Suprapubic skin (tissue), 4 donors: Measurements from ENCODE around the gene ARHGAP25. TPM values are rescaled to one million over a fixed set of nuclear protein-coding genes. Genes with fewer than 3 reads are reported as not detected.

Experiments used
- DNase-seq, 2 donors: peaks; one replicate each; pipeline ENCODE4 v3.0.0-alpha.2; 2019; ENCODE audit warnings: low spot score in 2 of 2
- H3K27ac ChIP-seq: fragments of 200-600 bp; sonication (generic); one replicate; pipeline ENCODE4 v1.5.1; 2019
- H3K27me3 ChIP-seq: fragments of 200-600 bp; sonication (generic); one replicate; pipeline ENCODE4 v1.5.1; 2019
- H3K36me3 ChIP-seq: fragments of 200-600 bp; sonication (generic); one replicate; pipeline ENCODE4 v1.5.1; 2019
- H3K4me1 ChIP-seq: fragments of 200-600 bp; sonication (generic); one replicate; pipeline ENCODE4 v1.5.1; 2019
- H3K4me3 ChIP-seq: fragments of 200-600 bp; sonication (generic); one replicate; pipeline ENCODE4 v1.5.1; 2019; ENCODE audit warnings: mild to moderate bottlenecking
- H3K9me3 ChIP-seq: fragments of 200-600 bp; sonication (generic); one replicate; pipeline ENCODE4 v1.5.1; 2019
- EP300 ChIP-seq: sonication (generic); formaldehyde crosslinking; IDR thresholded peaks from one replicate; pipeline ENCODE4 v1.6.1; 2017; ENCODE audit warnings: antibody characterized with exemption
- POLR2A ChIP-seq, 2 donors: fragments of 450-650 bp; IDR thresholded peaks; one replicate each; pipeline ENCODE4 v1.6.1; 2017; ENCODE audit warnings: antibody characterized with exemption in 2 of 2, mild to moderate bottlenecking in 2 of 2, moderate library complexity in 2 of 2
- POLR2AphosphoS5 ChIP-seq, 3 donors: sonication (generic); formaldehyde crosslinking; IDR thresholded peaks; one replicate each; pipeline ENCODE4 v1.6.1; 2017; ENCODE audit warnings: antibody characterized with exemption in 3 of 3
- WGBS: methylation state at CpG from one replicate; pipeline ENCODE4 v1.1.5; 2018; 5-methylcytosine and 5-hydroxymethylcytosine counted together
- total RNA-seq, 4 donors: library from RNA; depleted of rRNA; stranded (reverse); fragments of >200 nt; gene quantifications; one replicate each; pipeline ENCODE4 v1.1.0, GENCODE V29; 2016
- TF ChIP-seq, protein P1 (sequence below), 2 donors: fragments of 200-600 bp in 1 of 2; fragments of 450-650 bp in 1 of 2; sonication (generic) in 1 of 2; IDR thresholded peaks; one replicate each; pipeline ENCODE4 v1.5.1; 2016 to 2019; ENCODE audit warnings: antibody characterized with exemption in 2 of 2, mild to moderate bottlenecking in 1 of 2, moderate library complexity in 1 of 2

The ARHGAP25 gene
- total RNA-seq, 4 donors from 2014 or later: 2.0 to 10.9 (median 6.1) TPM

DNA sequence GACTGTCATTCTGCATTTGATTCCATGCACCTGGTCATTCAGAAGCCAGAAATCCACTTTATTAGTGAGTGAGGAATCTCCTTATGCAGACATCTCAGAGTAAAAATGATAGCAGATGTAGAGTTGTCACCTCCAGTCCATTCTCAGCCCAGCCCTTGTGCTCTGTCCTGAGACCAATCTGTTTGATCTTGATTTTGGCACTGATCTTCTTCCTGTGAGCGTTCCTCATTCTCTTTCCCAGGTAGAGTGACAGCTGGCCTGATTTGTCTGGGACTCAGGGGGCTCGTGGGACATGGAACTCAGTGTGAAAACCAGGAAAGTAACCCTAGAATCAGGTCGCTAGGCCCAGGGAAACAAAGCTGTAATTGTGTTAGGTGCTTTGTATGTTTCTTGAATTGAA lies 8.9 kb downstream of the ARHGAP25 start:
- no peak overlapping the region for H3K27ac ChIP-seq
- no peaks in the 10 kb centered on the region for H3K36me3 ChIP-seq
- 74% methylated on average over 3 of the region's 3 CpGs for WGBS
- H3K4me1 ChIP-seq: peaks cover 37% of the 10 kb centered on the region
- no peak overlapping the region for H3K4me3 ChIP-seq
- H3K9me3 ChIP-seq: no peaks in the 10 kb centered on the region
- TF ChIP-seq POLR2AphosphoS5 (IDR thresholded peaks at IDR 0.05) (no peak), POLR2A (IDR thresholded peaks at IDR 0.05) (no peak), EP300 (no peak)
- TF ChIP-seq, protein P1, sequence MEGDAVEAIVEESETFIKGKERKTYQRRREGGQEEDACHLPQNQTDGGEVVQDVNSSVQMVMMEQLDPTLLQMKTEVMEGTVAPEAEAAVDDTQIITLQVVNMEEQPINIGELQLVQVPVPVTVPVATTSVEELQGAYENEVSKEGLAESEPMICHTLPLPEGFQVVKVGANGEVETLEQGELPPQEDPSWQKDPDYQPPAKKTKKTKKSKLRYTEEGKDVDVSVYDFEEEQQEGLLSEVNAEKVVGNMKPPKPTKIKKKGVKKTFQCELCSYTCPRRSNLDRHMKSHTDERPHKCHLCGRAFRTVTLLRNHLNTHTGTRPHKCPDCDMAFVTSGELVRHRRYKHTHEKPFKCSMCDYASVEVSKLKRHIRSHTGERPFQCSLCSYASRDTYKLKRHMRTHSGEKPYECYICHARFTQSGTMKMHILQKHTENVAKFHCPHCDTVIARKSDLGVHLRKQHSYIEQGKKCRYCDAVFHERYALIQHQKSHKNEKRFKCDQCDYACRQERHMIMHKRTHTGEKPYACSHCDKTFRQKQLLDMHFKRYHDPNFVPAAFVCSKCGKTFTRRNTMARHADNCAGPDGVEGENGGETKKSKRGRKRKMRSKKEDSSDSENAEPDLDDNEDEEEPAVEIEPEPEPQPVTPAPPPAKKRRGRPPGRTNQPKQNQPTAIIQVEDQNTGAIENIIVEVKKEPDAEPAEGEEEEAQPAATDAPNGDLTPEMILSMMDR (IDR thresholded peaks at IDR 0.05): no peak
- no peak for DNase-seq
- H3K27me3 ChIP-seq: no peaks in the 10 kb centered on the region

DNA sequence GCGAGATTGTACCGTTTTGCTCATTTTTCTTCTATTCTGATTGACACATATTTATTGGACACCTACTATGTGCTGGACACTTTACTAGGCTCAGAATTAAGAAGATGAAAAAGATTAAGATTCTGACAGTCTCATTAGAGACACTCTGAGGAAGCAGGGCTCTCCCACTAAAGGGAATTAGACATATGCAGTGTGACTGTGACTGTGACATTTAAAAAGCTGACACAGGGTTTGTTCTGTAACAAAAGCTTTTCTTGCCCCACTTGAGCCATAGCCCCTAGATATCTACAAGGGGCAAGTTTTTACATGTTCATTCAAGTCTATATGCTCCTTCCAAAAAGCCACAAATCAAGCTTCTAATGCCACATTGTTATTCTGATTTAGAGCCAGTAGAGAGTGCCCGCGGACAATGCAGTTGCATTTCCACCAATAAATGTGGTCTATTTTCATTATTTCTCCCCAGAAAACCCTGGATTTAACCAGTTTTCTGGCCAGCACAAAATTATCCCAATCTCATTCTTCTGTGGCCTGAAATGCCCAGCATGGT lies 9.8 kb downstream of the ARHGAP25 start:
- TF ChIP-seq, protein P1 (IDR thresholded peaks at IDR 0.05): no peak
- no peak for TF ChIP-seq EP300
- no peak for DNase-seq
- Histone ChIP-seq H3K36me3 (no peaks in the 10 kb centered on the region), H3K4me3 (no peak overlapping the region), H3K27me3 (no peaks in the 10 kb centered on the region), H3K27ac (no peak overlapping the region), H3K4me1 (peaks cover 36% of the 10 kb centered on the region), H3K9me3 (no peaks in the 10 kb centered on the region)
- WGBS: 74% methylated on average over 4 of the region's 4 CpGs

DNA sequence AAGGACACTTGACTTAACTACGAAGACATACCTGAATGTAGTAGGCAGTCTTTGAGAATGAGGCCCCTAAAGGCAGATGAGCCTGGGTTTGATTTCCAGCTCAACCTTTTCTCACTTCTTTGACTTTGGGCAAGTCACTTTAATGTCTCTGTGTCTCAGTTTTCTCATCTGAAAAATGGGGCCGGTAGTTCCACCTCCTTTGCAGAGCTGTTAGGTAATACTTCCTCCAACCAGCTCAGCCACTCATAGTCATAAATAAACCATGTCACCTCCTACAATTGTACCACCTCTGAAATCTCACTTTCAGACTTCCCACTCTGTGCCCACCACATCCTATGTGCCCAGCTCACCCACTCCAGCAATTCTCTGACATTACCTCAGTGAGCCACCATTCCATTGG lies 10.4 kb downstream of the ARHGAP25 start:
- 72% methylated on average over 2 of the region's 2 CpGs for WGBS
- Histone ChIP-seq H3K4me1 (peaks cover 31% of the 10 kb centered on the region), H3K27me3 (no peaks in the 10 kb centered on the region), H3K36me3 (no peaks in the 10 kb centered on the region), H3K9me3 (no peaks in the 10 kb centered on the region), H3K27ac (no peak overlapping the region), H3K4me3 (no peak overlapping the region)
- no peak for DNase-seq
- TF ChIP-seq, protein P1 (IDR thresholded peaks at IDR 0.05): no peak
- TF ChIP-seq POLR2A (IDR thresholded peaks at IDR 0.05): no peak
- TF ChIP-seq EP300: no peak
- no peak for TF ChIP-seq POLR2AphosphoS5 (IDR thresholded peaks at IDR 0.05)

DNA sequence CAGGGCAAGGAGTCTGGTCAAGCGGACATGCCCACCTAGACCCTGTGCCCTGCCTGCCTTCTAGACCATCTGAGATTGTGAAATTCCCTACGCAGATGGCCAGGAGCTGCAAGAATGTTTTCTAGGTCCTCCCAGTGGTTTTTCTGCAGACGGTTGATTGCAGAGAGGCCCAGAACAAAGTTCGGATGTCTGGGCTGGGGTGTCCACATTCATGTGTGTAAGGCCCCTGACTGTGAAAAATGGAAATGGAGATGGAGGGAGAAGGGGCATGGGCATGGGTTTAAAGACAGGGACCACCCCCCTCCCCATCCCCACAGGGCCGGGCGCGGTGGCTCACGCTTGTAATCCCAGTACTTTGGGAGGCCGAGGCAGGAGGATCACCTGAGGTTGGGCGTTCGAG lies 11.8 kb downstream of the ARHGAP25 start:
- WGBS: 91% methylated on average over 11 of the region's 11 CpGs
- H3K4me3 ChIP-seq: no peak overlapping the region
- DNase-seq: no peak
- no peaks in the 10 kb centered on the region for H3K36me3 ChIP-seq
- TF ChIP-seq, protein P1 (IDR thresholded peaks at IDR 0.05): no peak
- TF ChIP-seq POLR2AphosphoS5 (IDR thresholded peaks at IDR 0.05): no peak
- no peak for TF ChIP-seq POLR2A (IDR thresholded peaks at IDR 0.05)
- no peak for TF ChIP-seq EP300
- peaks cover 19% of the 10 kb centered on the region for H3K4me1 ChIP-seq
- no peaks in the 10 kb centered on the region for H3K27me3 ChIP-seq
- no peaks in the 10 kb centered on the region for H3K9me3 ChIP-seq
- H3K27ac ChIP-seq: no peak overlapping the region

DNA sequence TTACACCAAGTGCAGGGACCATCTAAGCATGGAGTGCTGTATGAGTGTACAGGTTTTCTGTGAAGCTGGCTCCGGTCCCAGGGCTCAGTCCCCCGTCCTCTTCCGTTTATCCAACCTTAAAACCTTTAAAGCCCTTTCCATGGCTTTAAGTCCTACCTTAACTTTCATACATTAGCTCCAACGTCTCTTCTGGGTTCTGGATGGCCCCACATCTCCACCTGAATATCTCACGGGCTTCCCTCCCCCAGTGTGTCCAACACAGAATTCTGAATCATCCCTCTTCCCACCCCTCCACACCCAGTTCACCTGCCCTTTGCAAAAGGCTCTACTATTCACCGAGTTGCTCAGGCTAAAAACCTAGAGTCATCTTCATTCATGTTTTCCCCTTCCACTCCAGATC lies 12.8 kb downstream of the ARHGAP25 start:
- 81% methylated on average over 6 of the region's 6 CpGs for WGBS
- TF ChIP-seq POLR2AphosphoS5 (IDR thresholded peaks at IDR 0.05): no peak
- TF ChIP-seq, protein P1 (IDR thresholded peaks at IDR 0.05): no peak
- no peak for TF ChIP-seq POLR2A (IDR thresholded peaks at IDR 0.05)
- TF ChIP-seq EP300: no peak
- no peaks in the 10 kb centered on the region for H3K27me3 ChIP-seq
- no peaks in the 10 kb centered on the region for H3K9me3 ChIP-seq
- H3K4me3 ChIP-seq: no peak overlapping the region
- no peak for DNase-seq
- peaks cover 22% of the 10 kb centered on the region for H3K4me1 ChIP-seq
- H3K36me3 ChIP-seq: no peaks in the 10 kb centered on the region
- no peak overlapping the region for H3K27ac ChIP-seq
